SU-DHL-6 (cell line): Measurements from ENCODE around the gene SLC37A2.

ENCODE experiments used
- H2AFZ ChIP-seq: fragments of 200-600 bp; sonication (generic); 2 replicates; pipeline ENCODE4 v1.6.1; 2014; ENCODE audit warnings: low read depth, mild to moderate bottlenecking, moderate library complexity, mixed read lengths, antibody characterized with exemption, low read length; ENCODE audit not compliant: severe bottlenecking
- H3F3A ChIP-seq: fragments of 200-600 bp; shearing (Covaris generic); 2 replicates; pipeline ENCODE4 v1.6.0; 2016; ENCODE audit warnings: antibody characterized with exemption, mild to moderate bottlenecking; ENCODE audit not compliant: insufficient read depth
- H3K27ac ChIP-seq: fragments of 200-600 bp; sonication (generic); 2 replicates; pipeline ENCODE4 v1.5.1; 2016; ENCODE audit warnings: low read depth, mild to moderate bottlenecking, low read length, moderate library complexity, mixed read lengths
- H3K27me3 ChIP-seq: fragments of 200-600 bp; sonication (generic), shearing (Covaris generic); 2 replicates; pipeline ENCODE4 v1.6.0; 2014; ENCODE audit warnings: mild to moderate bottlenecking, low read length
- H3K36me3 ChIP-seq: fragments of 200-600 bp; sonication (generic); 2 replicates; pipeline ENCODE4 v1.6.1; 2014; ENCODE audit warnings: mild to moderate bottlenecking, low read length, mixed read lengths
- H3K4me2 ChIP-seq: fragments of 300-600, 200-600 bp; shearing (Covaris generic), sonication (generic); 2 replicates; pipeline ENCODE4 v1.6.0; 2014; ENCODE audit warnings: low read length, low read depth, mild to moderate bottlenecking; ENCODE audit not compliant: poor library complexity, severe bottlenecking
- H3K4me3 ChIP-seq: fragments of 200-600 bp; sonication (generic); 2 replicates; pipeline ENCODE4 v1.5.1; 2014; ENCODE audit warnings: antibody characterized with exemption, low read length, mild to moderate bottlenecking, mixed read lengths; ENCODE audit not compliant: insufficient read depth, poor library complexity, severe bottlenecking
- H3K79me2 ChIP-seq: fragments of 200-600 bp; sonication (generic); 2 replicates; pipeline ENCODE4 v1.6.1; 2014; ENCODE audit warnings: mild to moderate bottlenecking, low read length, moderate library complexity; ENCODE audit not compliant: insufficient read depth
- H3K9ac ChIP-seq: fragments of 200-600 bp; sonication (generic); 2 replicates; pipeline ENCODE4 v1.7.0; 2014; ENCODE audit warnings: mild to moderate bottlenecking, low read length
- H3K9me2 ChIP-seq: fragments of 200-600 bp; sonication (generic); replicated peaks from 2 replicates; pipeline ENCODE4 v1.6.1; 2014; ENCODE audit warnings: low read length; ENCODE audit not compliant: insufficient read depth
- H3K9me3 ChIP-seq: fragments of 200-600 bp; sonication (generic); 2 replicates; pipeline ENCODE4 v1.6.1; 2014; ENCODE audit warnings: low read length, mixed read lengths; ENCODE audit not compliant: insufficient read depth
- H4K20me1 ChIP-seq: fragments of 200-600 bp; sonication (generic); 2 replicates; pipeline ENCODE4 v1.6.1; 2014; ENCODE audit warnings: low read depth, mild to moderate bottlenecking, antibody characterized with exemption, low read length, moderate library complexity, mixed read lengths
- CTCF ChIP-seq: fragments of 200-600 bp; sonication (generic); IDR thresholded peaks from one replicate; pipeline ENCODE4 v1.5.1; 2017; ENCODE audit warnings: antibody characterized with exemption, mild to moderate bottlenecking, low read length, moderate library complexity; ENCODE audit not compliant: insufficient read depth, poor library complexity, severe bottlenecking
- EZH2phosphoT487 ChIP-seq: fragments of 200-600 bp; sonication (generic), shearing (Covaris generic); conservative IDR thresholded peaks from 2 replicates; pipeline ENCODE4 v1.6.1; 2018; ENCODE audit warnings: mild to moderate bottlenecking, antibody characterized with exemption, low read length, moderate library complexity, mixed read lengths

Gene SLC37A2

GRCh38 chr11:125090816-125091215 lies 27.7 kb downstream of the SLC37A2 start:
- Histone ChIP-seq H3K27me3 (no peaks in the 10 kb centered on the region), H3K4me3 (no peak overlapping the region), H3K27ac (no peak overlapping the region), H3K9me2 (no peaks in the 10 kb centered on the region), H3K79me2 (no peaks in the 10 kb centered on the region), H3F3A (no peaks in the 10 kb centered on the region), H2AFZ (no peak overlapping the region), H3K4me2 (no peak overlapping the region), H3K9me3 (no peaks in the 10 kb centered on the region), H4K20me1 (no peaks in the 10 kb centered on the region), H3K9ac (no peak overlapping the region), H3K36me3 (0 out of 2 replicates have a peak, but pooled peaks cover 2% of the 10 kb centered on the region)
- no peak for TF ChIP-seq EZH2phosphoT487
- no peak for TF ChIP-seq CTCF

GRCh38 chr11:125091247-125091876 lies 28.3 kb downstream of the SLC37A2 start:
- no peaks in the 10 kb centered on the region for H3K9me3 ChIP-seq
- no peak overlapping the region for H2AFZ ChIP-seq
- no peak overlapping the region for H3K4me2 ChIP-seq
- H3K9ac ChIP-seq = no peak overlapping the region
- H4K20me1 ChIP-seq = no peaks in the 10 kb centered on the region
- H3K36me3 ChIP-seq = 0 out of 2 replicates have a peak, but pooled peaks cover 2% of the 10 kb centered on the region
- no peaks in the 10 kb centered on the region for H3K27me3 ChIP-seq
- H3F3A ChIP-seq = no peaks in the 10 kb centered on the region
- no peaks in the 10 kb centered on the region for H3K9me2 ChIP-seq
- H3K79me2 ChIP-seq = no peaks in the 10 kb centered on the region
- TF ChIP-seq EZH2phosphoT487 = no peak
- peak; percentile 32 for TF ChIP-seq CTCF
- no peak overlapping the region for H3K27ac ChIP-seq
- no peak overlapping the region for H3K4me3 ChIP-seq

- H3K9ac ChIP-seq = no peak overlapping the region
- no peaks in the 10 kb centered on the region for H3K27me3 ChIP-seq
- H3K79me2 ChIP-seq = no peaks in the 10 kb centered on the region
- no peak overlapping the region for H3K4me2 ChIP-seq
- no peak overlapping the region for H3K27ac ChIP-seq
- no peak overlapping the region for H2AFZ ChIP-seq
- no peaks in the 10 kb centered on the region for H3K9me2 ChIP-seq
- no peak overlapping the region for H3K4me3 ChIP-seq
- H3K9me3 ChIP-seq = no peaks in the 10 kb centered on the region
- H3F3A ChIP-seq = no peaks in the 10 kb centered on the region
- 0 out of 2 replicates have a peak, but pooled peaks cover 4% of the 10 kb centered on the region for H3K36me3 ChIP-seq
- H4K20me1 ChIP-seq = no peaks in the 10 kb centered on the region
- TF ChIP-seq EZH2phosphoT487 (no peak), CTCF (no peak)
Measured at GRCh38 chr11:125091877-125092664, 29.0 kb downstream of the SLC37A2 start.
